Transverse colon (tissue), 4 donors: ENCODE data around the gene EVC. TPM values are rescaled to one million over a fixed set of nuclear protein-coding genes. Genes with fewer than 3 reads are reported as not detected.

Experiments used
- DNase-seq: peaks from one replicate; pipeline ENCODE4 v3.0.0-alpha.2; 2019
- H3K27ac ChIP-seq, 4 donors: fragments of 200-600 bp; sonication (generic); 2 replicates each; pipeline ENCODE4 v1.5.1; 2016 to 2018; ENCODE audit warnings: inconsistent platforms in 4 of 4
- H3K27me3 ChIP-seq: fragments of 200-600 bp; sonication (generic); 2 replicates; pipeline ENCODE4 v1.5.1; 2017; ENCODE audit warnings: inconsistent platforms
- H3K36me3 ChIP-seq, 4 donors: fragments of 200-600 bp; sonication (generic); 2 replicates each; pipeline ENCODE4 v1.5.1; 2017 to 2019; ENCODE audit warnings: inconsistent platforms in 4 of 4
- H3K4me1 ChIP-seq, 4 donors: fragments of 200-600 bp; sonication (generic); 2 replicates each; pipeline ENCODE4 v1.5.1; 2017 to 2020; ENCODE audit warnings: inconsistent platforms in 4 of 4
- H3K4me3 ChIP-seq, 4 donors: fragments of 200-600 bp; sonication (generic); 1 replicate in 1 of 4; 2 replicates in 3 of 4; pipeline versions ENCODE4 v1.5.1 to v1.6.1; 2017 to 2019; ENCODE audit warnings: inconsistent platforms in 4 of 4
- H3K9me3 ChIP-seq, 2 donors: fragments of 200-600 bp; sonication (generic); 2 replicates each; pipeline ENCODE4 v1.5.1; 2017 to 2019; ENCODE audit warnings: inconsistent platforms in 2 of 2
- CTCF ChIP-seq, 5 experiments: fragments of 200-600 bp in 3 of 5; fragments of 450-650 bp in 2 of 5; sonication (generic) in 3 of 5; IDR thresholded peaks; 1 replicate in 2 of 5; 2 replicates in 3 of 5; pipeline ENCODE4 v1.5.1; 2016 to 2017; ENCODE audit warnings: antibody characterized with exemption in 5 of 5, inconsistent platforms in 3 of 5, mild to moderate bottlenecking in 2 of 5, moderate library complexity in 1 of 5
- EP300 ChIP-seq: sonication (generic); formaldehyde crosslinking; IDR thresholded peaks from one replicate; pipeline ENCODE4 v1.6.1; 2017; ENCODE audit warnings: antibody characterized with exemption, low read depth
- POLR2A ChIP-seq: fragments of 450-650 bp; IDR thresholded peaks from one replicate; pipeline ENCODE4 v1.6.1; 2016; ENCODE audit warnings: antibody characterized with exemption, mild to moderate bottlenecking, moderate library complexity
- POLR2AphosphoS5 ChIP-seq, 3 donors: sonication (generic); formaldehyde crosslinking; IDR thresholded peaks; one replicate each; pipeline ENCODE4 v1.6.1; 2016; ENCODE audit warnings: antibody characterized with exemption in 3 of 3
- WGBS, 2 donors: methylation state at CpG; one replicate each; pipeline ENCODE4 v1.1.5; 2018; ENCODE audit warnings: low coverage in 1 of 2; 5-methylcytosine and 5-hydroxymethylcytosine counted together
- in situ Hi-C, 4 donors: fragments of 200-750 bp; cut with MboI; loops; one replicate each; pipeline versions ENCODE4 v1.15.0 to v1.15.1; 2017; ENCODE audit warnings: low sequenced_read_pairs in 3 of 4, low pct_ligation_motif_present in 1 of 4, low pct_unique_long_range_greater_than_20kb in 1 of 4
- intact Hi-C: fragments of 100-400 bp; cut with DNase I; formaldehyde crosslinking; loops from one replicate; pipeline ENCODE4 v1.15.1; 2023; ENCODE audit warnings: low total_unique reads
- total RNA-seq, 4 donors: library from RNA; depleted of rRNA; stranded (reverse); fragments of >200 nt; gene quantifications; one replicate each; pipeline ENCODE4 v1.1.0, GENCODE V29; 2016

The EVC gene
- total RNA-seq, 4 donors from 2014 or later: 6.0 to 45.8 (median 12.0) TPM

- H3K27ac ChIP-seq: no peak overlapping the region
- H3K4me3 ChIP-seq: no peak overlapping the region
- WGBS, 2 donors: 80 to 92% methylated on average over 3 to 10 of the region's 10 CpGs
- intact Hi-C loops: no loop called here
- H3K36me3 ChIP-seq: no peaks in the 10 kb centered on the region
- no peak for DNase-seq
- in situ Hi-C loops: loop anchor here in 2 of 4 donors (25.0 kb wide), 2 partner anchors 836 to 1336 kb away; no protein-coding TSS in a partner anchor
- H3K9me3 ChIP-seq: no peaks in the 10 kb centered on the region
- TF ChIP-seq POLR2A (no peak), CTCF (IDR thresholded peaks at IDR 0.05) (no peak), EP300 (no peak), POLR2AphosphoS5 (IDR thresholded peaks at IDR 0.05) (no peak)
- no peaks in the 10 kb centered on the region for H3K27me3 ChIP-seq
- peaks cover 0 to 6% (median 0%) of the 10 kb centered on the region in 4 donors for H3K4me1 ChIP-seq
Measured at GRCh38 chr4:5823542-5824211, 112.7 kb downstream of the EVC start.

- WGBS, 2 donors: 87 to 88% methylated on average over 6 to 7 of the region's 7 CpGs
- DNase-seq: no peak
- Histone ChIP-seq H3K4me3 (no peak overlapping the region), H3K27ac (no peak overlapping the region), H3K36me3 (no peaks in the 10 kb centered on the region), H3K9me3 (no peaks in the 10 kb centered on the region), H3K4me1 (peaks cover 0 to 6% (median 0%) of the 10 kb centered on the region in 4 donors), H3K27me3 (no peaks in the 10 kb centered on the region)
- in situ Hi-C loops: loop anchor here in 2 of 4 donors (25.0 kb wide), 2 partner anchors 837 to 1337 kb away; no protein-coding TSS in a partner anchor
- TF ChIP-seq POLR2AphosphoS5 (IDR thresholded peaks at IDR 0.05) (no peak), CTCF (IDR thresholded peaks at IDR 0.05) (no peak), POLR2A (no peak), EP300 (no peak)
- intact Hi-C loops: no loop called here
Measured at GRCh38 chr4:5824227-5824626, 113.2 kb downstream of the EVC start.

- TF ChIP-seq POLR2A (no peak), EP300 (no peak), CTCF (IDR thresholded peaks at IDR 0.05) (peak in 3 of 5 experiments; percentile 15 to 22 (median 18)), POLR2AphosphoS5 (IDR thresholded peaks at IDR 0.05) (no peak)
- H3K4me1 ChIP-seq: peaks cover 0 to 6% (median 0%) of the 10 kb centered on the region in 4 donors
- H3K4me3 ChIP-seq: no peak overlapping the region
- 51 to 65% methylated on average over 4 to 6 of the region's 6 CpGs for WGBS, 2 donors
- H3K9me3 ChIP-seq: no peaks in the 10 kb centered on the region
- in situ Hi-C loops: loop anchor here in 2 of 4 donors (25.0 kb wide), 2 partner anchors 837 to 1337 kb away; no protein-coding TSS in a partner anchor
- DNase-seq: no peak
- no peak overlapping the region for H3K27ac ChIP-seq
- intact Hi-C loops: no loop called here
- no peaks in the 10 kb centered on the region for H3K27me3 ChIP-seq
- H3K36me3 ChIP-seq: no peaks in the 10 kb centered on the region
Measured at GRCh38 chr4:5824635-5825034, 113.6 kb downstream of the EVC start.

- H3K27me3 ChIP-seq: no peaks in the 10 kb centered on the region
- H3K9me3 ChIP-seq: no peaks in the 10 kb centered on the region
- no peaks in the 10 kb centered on the region for H3K36me3 ChIP-seq
- in situ Hi-C loops (no loop called here), intact Hi-C loops (no loop called here)
- WGBS, 2 donors: 87 to 91% methylated on average over 7 to 19 of the region's 19 CpGs
- DNase-seq: no peak
- TF ChIP-seq EP300 (no peak), CTCF (IDR thresholded peaks at IDR 0.05) (no peak)
- H3K27ac ChIP-seq: no peak overlapping the region
- H3K4me3 ChIP-seq: no peak overlapping the region
- peaks cover 0 to 6% (median 0%) of the 10 kb centered on the region in 4 donors for H3K4me1 ChIP-seq
Measured at GRCh38 chr4:5825321-5826041, 114.5 kb downstream of the EVC start.
